Left colon (tissue), 2 donors: ENCODE data around the gene ARAP2. TPM values are rescaled to one million over a fixed set of nuclear protein-coding genes. Genes with fewer than 3 reads are reported as not detected.
A peak's percentile ranks its signal among the peaks of the same experiment; 100 is the strongest.

Experiments
- ATAC-seq: fragments of 200-7000 bp; cut with Tn5 transposase; one replicate; pipeline ENCODE4 v1.9.1; 2020; ENCODE audit warnings: mild to moderate bottlenecking, moderate library complexity
- DNase-seq, 2 donors: peaks; one replicate each; pipeline ENCODE4 v3.0.0-alpha.2; 2020
- intact Hi-C, 2 donors: fragments of 100-400 bp; cut with DNase I in 1 of 2; cut with micrococcal nuclease in 1 of 2; formaldehyde crosslinking; loops; one replicate each; pipeline versions ENCODE4 v1.11.2 to v1.14.0; 2022; cut with DNase I, micrococcal nuclease
- total RNA-seq, 2 donors: library from RNA; stranded (reverse); fragmentation: NEBNext Ultra II Directional; extraction: Animal tissue kit (Norgen Biotek cat#: 25700); gene quantifications; one replicate each; pipeline ENCODE4 v1.2.1, GENCODE V29; 2021
- donor health status: DM: no; HTN: no; CAD: no.
- donor health status: DM: yes; HTN: yes; CAD: no.

Gene ARAP2
- total RNA-seq, 2 donors from 2014 or later, result 19.5 to 22.3 TPM

- ATAC-seq, result no peak
- no peak for DNase-seq
- intact Hi-C loops, result no loop called here
Observed at GRCh38 chr4:36079666-36080065, 164.6 kb downstream of the ARAP2 start.

- DNase-seq, result no peak
- ATAC-seq, result no peak
- intact Hi-C loops, result no loop called here
Observed at GRCh38 chr4:36078319-36078718, 166.0 kb downstream of the ARAP2 start.

GRCh38 chr4:36072529-36072928 lies 171.8 kb downstream of the ARAP2 start:
- no peak for ATAC-seq
- DNase-seq, result no peak
- intact Hi-C loops, result no loop called here

- intact Hi-C loops, result no loop called here
- DNase-seq, result no peak
- ATAC-seq, result no peak
Observed at GRCh38 chr4:36067116-36067515, 177.2 kb downstream of the ARAP2 start.

GRCh38 chr4:36065274-36065871 lies 178.9 kb downstream of the ARAP2 start:
- intact Hi-C loops, result no loop called here
- ATAC-seq (no peak), DNase-seq (no peak)

- peak in 1 of 2 donors; percentile 20 for DNase-seq
- peak; percentile 68 for ATAC-seq
- intact Hi-C loops, result no loop called here
Observed at GRCh38 chr4:36064117-36064516, 180.2 kb downstream of the ARAP2 start.

- intact Hi-C loops, result no loop called here
- DNase-seq (no peak), ATAC-seq (peak; percentile 97)
Observed at GRCh38 chr4:36056136-36056535, 188.2 kb downstream of the ARAP2 start.

- intact Hi-C loops, result no loop called here
- ATAC-seq (peak; percentile 52), DNase-seq (no peak)
Observed at GRCh38 chr4:36054694-36055422, 189.5 kb downstream of the ARAP2 start.

GRCh38 chr4:36053930-36054329 lies 190.4 kb downstream of the ARAP2 start:
- intact Hi-C loops, result no loop called here
- ATAC-seq (no peak), DNase-seq (no peak)

- DNase-seq, result no peak
- peak; percentile 63 for ATAC-seq
- intact Hi-C loops, result no loop called here
Observed at GRCh38 chr4:36051634-36052033, 192.7 kb downstream of the ARAP2 start.

- DNase-seq (no peak), ATAC-seq (peak; percentile 48)
- intact Hi-C loops, result no loop called here
Observed at GRCh38 chr4:36046026-36046425, 198.3 kb downstream of the ARAP2 start.

- DNase-seq (no peak), ATAC-seq (no peak)
- intact Hi-C loops, result no loop called here
Observed at GRCh38 chr4:36043901-36044300, 200.4 kb downstream of the ARAP2 start.

GRCh38 chr4:36043241-36043640 lies 201.1 kb downstream of the ARAP2 start:
- ATAC-seq, result no peak
- intact Hi-C loops, result no loop called here

GRCh38 chr4:36042122-36042970 lies 202.0 kb downstream of the ARAP2 start:
- ATAC-seq, result peak; percentile 83
- intact Hi-C loops, result no loop called here
- no peak for DNase-seq

More at GRCh38 chr4:36043241-36043640, 201.1 kb downstream of the ARAP2 start:
- DNase-seq, result no peak

- intact Hi-C loops, result no loop called here
- ATAC-seq (no peak), DNase-seq (no peak)
Observed at GRCh38 chr4:36041340-36041739, 203.0 kb downstream of the ARAP2 start.

- peak; percentile 55 for ATAC-seq
- intact Hi-C loops, result no loop called here
- DNase-seq, result peak; percentile 8 to 32
Observed at GRCh38 chr4:36039026-36039425, 205.3 kb downstream of the ARAP2 start.

- intact Hi-C loops, result no loop called here
- peak; percentile 47 for ATAC-seq
- DNase-seq, result no peak
Observed at GRCh38 chr4:36038491-36038890, 205.8 kb downstream of the ARAP2 start.

- ATAC-seq, result peak; percentile 47
- intact Hi-C loops, result no loop called here
- DNase-seq, result no peak
Observed at GRCh38 chr4:36037127-36037526, 207.2 kb downstream of the ARAP2 start.

- intact Hi-C loops, result no loop called here
- no peak for DNase-seq
- no peak for ATAC-seq
Observed at GRCh38 chr4:36029951-36030350, 214.4 kb downstream of the ARAP2 start.

GRCh38 chr4:36027203-36027602 lies 217.1 kb downstream of the ARAP2 start:
- DNase-seq (no peak), ATAC-seq (no peak)
- intact Hi-C loops, result no loop called here
